DMS53 treated with DMSO at 0.1 percent for 48 hours (cell line): ENCODE results near the gene IMMP2L.
A peak's percentile ranks its signal among the peaks of the same experiment; 100 is the strongest.
"Not testable (repeated sequence)": the region's sequence is repeated elsewhere in the genome, so short reads cannot be mapped to it uniquely, and the experiment has no call there.

Source experiments
- DNase-seq: peaks from one replicate; lab custom pipeline; 2025; ENCODE audit not compliant: unreplicated experiment; lab: John Stamatoyannopoulos, UW

Gene IMMP2L

GRCh38 chr7:111509288-111509687 is 53.0 kb downstream of the IMMP2L start:
- DNase-seq, result no peak

GRCh38 chr7:111508387-111508786 is 53.9 kb downstream of the IMMP2L start:
- DNase-seq, result no peak

- DNase-seq, result not testable (repeated sequence)
These were observed 56.9 kb downstream of the IMMP2L start for GRCh38 chr7:111505422-111505821.

GRCh38 chr7:111501799-111502198 is 60.5 kb downstream of the IMMP2L start:
- DNase-seq, result not testable (repeated sequence)

GRCh38 chr7:111499027-111499426 is 63.3 kb downstream of the IMMP2L start:
- peak; percentile 66 for DNase-seq

- no peak for DNase-seq
These were observed 63.8 kb downstream of the IMMP2L start for GRCh38 chr7:111498391-111499007.

- no peak for DNase-seq
These were observed 67.0 kb downstream of the IMMP2L start for GRCh38 chr7:111495173-111495810.

GRCh38 chr7:111492234-111492633 is 70.1 kb downstream of the IMMP2L start:
- DNase-seq, result no peak

- DNase-seq, result peak; percentile 78
These were observed 75.7 kb downstream of the IMMP2L start for GRCh38 chr7:111486472-111487142.

- DNase-seq, result no peak
These were observed 76.5 kb downstream of the IMMP2L start for GRCh38 chr7:111485701-111486380.

- DNase-seq, result no peak
These were observed 79.2 kb downstream of the IMMP2L start for GRCh38 chr7:111483078-111483477.

- no peak for DNase-seq
These were observed 84.6 kb downstream of the IMMP2L start for GRCh38 chr7:111477462-111478225.

- no peak for DNase-seq
These were observed 85.6 kb downstream of the IMMP2L start for GRCh38 chr7:111476586-111477293.

GRCh38 chr7:111475959-111476358 is 86.3 kb downstream of the IMMP2L start:
- no peak for DNase-seq

GRCh38 chr7:111475419-111475748 is 86.9 kb downstream of the IMMP2L start:
- DNase-seq, result no peak

GRCh38 chr7:111474723-111475418 is 87.4 kb downstream of the IMMP2L start:
- DNase-seq, result no peak

- DNase-seq, result no peak
These were observed 88.7 kb downstream of the IMMP2L start for GRCh38 chr7:111473449-111474198.

- no peak for DNase-seq
These were observed 91.3 kb downstream of the IMMP2L start for GRCh38 chr7:111470998-111471397.

GRCh38 chr7:111469894-111470293 is 92.4 kb downstream of the IMMP2L start:
- DNase-seq, result not testable (repeated sequence)
